SU-DHL-6 (cell line): ENCODE data around the gene NME7.

Experiments
- H2AFZ ChIP-seq: fragments of 200-600 bp; sonication (generic); 2 replicates; pipeline ENCODE4 v1.6.1; 2014; ENCODE audit warnings: low read depth, mild to moderate bottlenecking, moderate library complexity, mixed read lengths, antibody characterized with exemption, low read length; ENCODE audit not compliant: severe bottlenecking
- H3F3A ChIP-seq: fragments of 200-600 bp; shearing (Covaris generic); 2 replicates; pipeline ENCODE4 v1.6.0; 2016; ENCODE audit warnings: antibody characterized with exemption, mild to moderate bottlenecking; ENCODE audit not compliant: insufficient read depth
- H3K27ac ChIP-seq: fragments of 200-600 bp; sonication (generic); 2 replicates; pipeline ENCODE4 v1.5.1; 2016; ENCODE audit warnings: low read depth, mild to moderate bottlenecking, low read length, moderate library complexity, mixed read lengths
- H3K27me3 ChIP-seq: fragments of 200-600 bp; sonication (generic), shearing (Covaris generic); 2 replicates; pipeline ENCODE4 v1.6.0; 2014; ENCODE audit warnings: mild to moderate bottlenecking, low read length
- H3K36me3 ChIP-seq: fragments of 200-600 bp; sonication (generic); 2 replicates; pipeline ENCODE4 v1.6.1; 2014; ENCODE audit warnings: mild to moderate bottlenecking, low read length, mixed read lengths
- H3K4me2 ChIP-seq: fragments of 300-600, 200-600 bp; shearing (Covaris generic), sonication (generic); 2 replicates; pipeline ENCODE4 v1.6.0; 2014; ENCODE audit warnings: low read length, low read depth, mild to moderate bottlenecking; ENCODE audit not compliant: poor library complexity, severe bottlenecking
- H3K4me3 ChIP-seq: fragments of 200-600 bp; sonication (generic); 2 replicates; pipeline ENCODE4 v1.5.1; 2014; ENCODE audit warnings: antibody characterized with exemption, low read length, mild to moderate bottlenecking, mixed read lengths; ENCODE audit not compliant: insufficient read depth, poor library complexity, severe bottlenecking
- H3K79me2 ChIP-seq: fragments of 200-600 bp; sonication (generic); 2 replicates; pipeline ENCODE4 v1.6.1; 2014; ENCODE audit warnings: mild to moderate bottlenecking, low read length, moderate library complexity; ENCODE audit not compliant: insufficient read depth
- H3K9ac ChIP-seq: fragments of 200-600 bp; sonication (generic); 2 replicates; pipeline ENCODE4 v1.7.0; 2014; ENCODE audit warnings: mild to moderate bottlenecking, low read length
- H3K9me2 ChIP-seq: fragments of 200-600 bp; sonication (generic); replicated peaks from 2 replicates; pipeline ENCODE4 v1.6.1; 2014; ENCODE audit warnings: low read length; ENCODE audit not compliant: insufficient read depth
- H3K9me3 ChIP-seq: fragments of 200-600 bp; sonication (generic); 2 replicates; pipeline ENCODE4 v1.6.1; 2014; ENCODE audit warnings: low read length, mixed read lengths; ENCODE audit not compliant: insufficient read depth
- H4K20me1 ChIP-seq: fragments of 200-600 bp; sonication (generic); 2 replicates; pipeline ENCODE4 v1.6.1; 2014; ENCODE audit warnings: low read depth, mild to moderate bottlenecking, antibody characterized with exemption, low read length, moderate library complexity, mixed read lengths
- CTCF ChIP-seq: fragments of 200-600 bp; sonication (generic); IDR thresholded peaks from one replicate; pipeline ENCODE4 v1.5.1; 2017; ENCODE audit warnings: antibody characterized with exemption, mild to moderate bottlenecking, low read length, moderate library complexity; ENCODE audit not compliant: insufficient read depth, poor library complexity, severe bottlenecking
- EZH2phosphoT487 ChIP-seq: fragments of 200-600 bp; sonication (generic), shearing (Covaris generic); conservative IDR thresholded peaks from 2 replicates; pipeline ENCODE4 v1.6.1; 2018; ENCODE audit warnings: mild to moderate bottlenecking, antibody characterized with exemption, low read length, moderate library complexity, mixed read lengths

NME7 gene

GRCh38 chr1:169240449-169241232, 127.0 kb downstream of the NME7 start:
- no peak for TF ChIP-seq CTCF
- no peak for TF ChIP-seq EZH2phosphoT487
- Histone ChIP-seq H2AFZ (no peak overlapping the region), H3K9me2 (no peaks in the 10 kb centered on the region), H3K9ac (no peak overlapping the region), H3K36me3 (no peaks in the 10 kb centered on the region), H3K4me3 (no peak overlapping the region), H3K4me2 (no peak overlapping the region), H3K27ac (no peak overlapping the region), H3K79me2 (no peaks in the 10 kb centered on the region), H3K9me3 (no peaks in the 10 kb centered on the region), H4K20me1 (no peaks in the 10 kb centered on the region), H3K27me3 (no peaks in the 10 kb centered on the region), H3F3A (no peaks in the 10 kb centered on the region)

- H2AFZ ChIP-seq, result no peak overlapping the region
- no peaks in the 10 kb centered on the region for H3K9me2 ChIP-seq
- H3K79me2 ChIP-seq, result no peaks in the 10 kb centered on the region
- no peaks in the 10 kb centered on the region for H4K20me1 ChIP-seq
- TF ChIP-seq EZH2phosphoT487, result no peak
- no peak for TF ChIP-seq CTCF
- no peak overlapping the region for H3K27ac ChIP-seq
- no peak overlapping the region for H3K9ac ChIP-seq
- H3K9me3 ChIP-seq, result no peaks in the 10 kb centered on the region
- no peak overlapping the region for H3K4me3 ChIP-seq
- H3K36me3 ChIP-seq, result no peaks in the 10 kb centered on the region
- H3F3A ChIP-seq, result no peaks in the 10 kb centered on the region
- H3K4me2 ChIP-seq, result no peak overlapping the region
- H3K27me3 ChIP-seq, result no peaks in the 10 kb centered on the region
These were observed 130.7 kb downstream of the NME7 start for GRCh38 chr1:169236880-169237279.

GRCh38 chr1:169236143-169236542, 131.5 kb downstream of the NME7 start:
- Histone ChIP-seq H3K4me2 (no peak overlapping the region), H3K9me2 (no peaks in the 10 kb centered on the region), H3K9me3 (no peaks in the 10 kb centered on the region), H3K4me3 (no peak overlapping the region), H4K20me1 (no peaks in the 10 kb centered on the region), H3K79me2 (no peaks in the 10 kb centered on the region), H3K36me3 (no peaks in the 10 kb centered on the region), H3K27ac (no peak overlapping the region), H2AFZ (no peak overlapping the region), H3F3A (no peaks in the 10 kb centered on the region), H3K27me3 (no peaks in the 10 kb centered on the region), H3K9ac (no peak overlapping the region)
- TF ChIP-seq EZH2phosphoT487 (no peak), CTCF (no peak)
